Keratinocyte (primary cell): ENCODE measurements around the gene WNT7B.

Experiments used
- CTCF ChIP-seq, 3 experiments: IDR thresholded peaks in 1 of 3; conservative IDR thresholded peaks in 1 of 3; optimal IDR thresholded peaks in 1 of 3; 2 replicates in 2 of 3; 3 replicates in 1 of 3; pipeline versions ENCODE3 to v1.5.1; 2011; ENCODE audit warnings: low read length in 3 of 3, mild to moderate bottlenecking in 3 of 3, moderate library complexity in 2 of 3, control low read depth in 1 of 3, inconsistent platforms in 1 of 3; ENCODE audit not compliant: insufficient read depth in 2 of 3; ENCODE audit errors: extremely low read depth in 1 of 3
- EZH2 ChIP-seq: IDR thresholded peaks from one replicate; pipeline ENCODE4 v1.6.1; 2012; ENCODE audit warnings: inconsistent platforms, mild to moderate bottlenecking, low read length, moderate library complexity

- TF ChIP-seq CTCF (optimal IDR thresholded peaks at IDR 0.05 in 1 of 3, IDR thresholded peaks at IDR 0.05 in 1 of 3, conservative IDR thresholded peaks at IDR 0.05 in 1 of 3; ENCODE audit: extremely low read depth in 1 of 3, insufficient read depth in 2 of 3, low read length in 3 of 3) (no peak), EZH2 (no peak)
Observed at GRCh38 chr22:46001426-46002106, 24.6 kb upstream of the WNT7B start.
